HuH-7 (cell line): Measurements from ENCODE around the gene BMPR1A.
A peak's percentile ranks its signal among the peaks of the same experiment; 100 is the strongest.
"Not testable (repeated sequence)": the region's sequence is repeated elsewhere in the genome, so short reads cannot be mapped to it uniquely, and the experiment has no call there.

Experiments
- DNase-seq: peaks from one replicate; pipeline ENCODE4 v3.0.0; 2011; ENCODE audit warnings: low spot score

The BMPR1A gene

GRCh38 chr10:86888585-86889381 lies 132.4 kb downstream of the BMPR1A start:
- no peak for DNase-seq

GRCh38 chr10:86889997-86890396 lies 133.6 kb downstream of the BMPR1A start:
- DNase-seq, result no peak

DNA sequence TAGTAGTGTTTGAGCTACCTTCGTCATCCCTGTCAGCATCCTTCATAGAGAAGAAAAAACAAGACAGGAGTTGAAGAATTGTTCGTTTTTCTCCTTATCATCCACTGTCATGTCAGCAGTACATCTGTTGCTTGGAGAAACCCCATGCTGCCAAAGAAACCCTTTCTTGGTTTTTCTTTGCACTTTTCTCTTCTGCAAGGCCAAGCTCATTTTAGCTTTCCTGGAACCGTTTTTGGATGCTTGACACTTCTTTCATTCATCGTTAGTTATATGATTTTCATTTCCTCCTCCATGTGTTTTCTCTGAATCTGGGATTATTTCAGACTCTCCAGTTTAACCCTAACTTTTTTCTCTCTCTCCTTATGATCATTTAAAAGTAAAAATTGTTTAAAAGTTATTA lies 142.1 kb downstream of the BMPR1A start:
- DNase-seq, result no peak

GRCh38 chr10:86899132-86899531 lies 142.7 kb downstream of the BMPR1A start:
- no peak for DNase-seq

DNA sequence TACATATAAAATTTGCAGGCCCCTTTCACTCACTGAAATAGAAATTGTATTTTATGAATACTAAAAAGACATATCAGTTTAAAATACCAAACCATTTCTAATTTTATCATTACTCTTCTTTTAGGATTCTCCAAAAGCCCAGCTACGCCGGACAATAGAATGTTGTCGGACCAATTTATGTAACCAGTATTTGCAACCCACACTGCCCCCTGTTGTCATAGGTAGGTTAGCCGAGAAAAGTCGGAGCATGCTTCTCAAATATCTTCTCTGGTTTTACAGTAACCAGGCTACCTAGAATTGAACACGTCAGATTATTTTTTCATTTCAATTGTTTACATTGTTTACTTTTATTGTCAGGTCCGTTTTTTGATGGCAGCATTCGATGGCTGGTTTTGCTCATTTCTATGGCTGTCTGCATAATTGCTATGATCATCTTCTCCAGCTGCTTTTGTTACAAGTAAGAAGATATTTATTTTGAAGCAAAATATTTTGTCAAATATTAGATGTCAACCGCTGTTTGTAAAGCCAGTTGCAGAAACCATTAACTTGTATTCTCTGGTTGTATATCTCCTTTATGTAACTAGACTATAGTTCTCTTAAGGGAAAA lies 143.4 kb downstream of the BMPR1A start:
- DNase-seq, result peak; percentile 42

DNA sequence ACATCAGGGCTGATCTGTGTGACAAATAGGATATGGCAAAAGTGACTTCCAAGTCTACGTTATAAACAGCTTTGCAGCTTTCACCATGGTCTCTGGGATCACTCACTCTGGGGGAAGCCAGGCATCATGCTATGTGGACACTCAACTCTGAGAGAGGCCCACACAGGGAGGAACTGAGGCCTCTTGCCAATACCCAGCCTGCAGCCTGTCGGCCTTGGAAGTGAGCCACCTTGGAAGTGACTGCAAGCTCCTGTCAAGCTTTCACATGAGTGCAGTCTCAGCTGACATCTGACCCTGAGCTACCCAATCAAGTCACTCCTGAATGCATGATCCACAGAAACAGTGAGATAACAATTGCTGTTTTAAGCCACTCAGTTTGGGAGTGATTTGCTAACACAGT lies 144.5 kb downstream of the BMPR1A start:
- no peak for DNase-seq

- no peak for DNase-seq
Measured at GRCh38 chr10:86904600-86904999, 148.2 kb downstream of the BMPR1A start.

- no peak for DNase-seq
Measured at GRCh38 chr10:86905429-86905828, 149.0 kb downstream of the BMPR1A start.

- DNase-seq, result no peak
Measured at GRCh38 chr10:86914734-86915133, 158.3 kb downstream of the BMPR1A start.

GRCh38 chr10:86918022-86918471 lies 161.6 kb downstream of the BMPR1A start:
- DNase-seq, result no peak

- no peak for DNase-seq
Measured at GRCh38 chr10:86922553-86922961, 166.1 kb downstream of the BMPR1A start.

DNA sequence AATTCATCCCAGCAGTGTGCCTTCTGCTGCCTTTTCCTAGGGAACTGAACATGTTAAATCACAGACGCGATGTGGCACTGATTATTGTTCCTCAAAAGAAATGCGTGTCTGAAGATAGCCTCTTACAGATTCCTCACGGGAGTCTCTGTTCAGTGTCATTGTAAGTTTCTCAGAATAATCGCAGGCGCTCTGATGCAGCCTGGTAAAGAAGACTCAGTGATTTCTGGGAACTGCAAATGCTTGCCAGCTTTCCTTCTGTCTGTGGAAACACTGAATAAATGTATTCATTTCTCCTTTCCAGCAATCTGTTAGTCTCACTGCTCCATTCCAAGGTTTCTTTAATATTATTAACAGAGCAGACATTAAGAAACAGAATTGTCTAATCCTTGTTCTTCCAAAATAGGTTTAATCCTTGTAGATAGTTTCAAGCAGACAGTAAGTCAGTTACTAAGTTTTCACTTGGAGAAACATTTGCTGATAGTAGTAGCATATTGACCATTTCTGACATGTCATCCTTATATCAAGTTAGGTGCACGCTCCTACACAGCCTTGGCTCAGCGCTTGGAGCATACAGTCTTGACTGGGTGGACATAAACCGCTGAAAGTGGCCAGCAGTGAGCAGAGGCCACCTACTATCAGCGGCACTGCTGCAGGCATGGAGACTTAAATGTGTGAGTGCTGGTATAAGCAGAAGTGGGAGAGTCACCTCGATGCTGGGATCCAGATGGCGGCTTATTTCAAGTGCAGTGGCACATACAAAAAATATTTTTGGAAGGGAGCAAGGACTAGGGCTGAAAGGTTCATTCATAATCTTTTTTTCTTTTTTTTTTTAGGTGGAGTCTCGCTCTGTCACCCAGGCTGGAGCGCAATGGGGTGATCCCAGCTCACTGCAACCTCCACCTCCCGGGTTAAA lies 173.3 kb downstream of the BMPR1A start:
- DNase-seq, result no peak

- no peak for DNase-seq
Measured at GRCh38 chr10:86931872-86932271, 175.5 kb downstream of the BMPR1A start.

DNA sequence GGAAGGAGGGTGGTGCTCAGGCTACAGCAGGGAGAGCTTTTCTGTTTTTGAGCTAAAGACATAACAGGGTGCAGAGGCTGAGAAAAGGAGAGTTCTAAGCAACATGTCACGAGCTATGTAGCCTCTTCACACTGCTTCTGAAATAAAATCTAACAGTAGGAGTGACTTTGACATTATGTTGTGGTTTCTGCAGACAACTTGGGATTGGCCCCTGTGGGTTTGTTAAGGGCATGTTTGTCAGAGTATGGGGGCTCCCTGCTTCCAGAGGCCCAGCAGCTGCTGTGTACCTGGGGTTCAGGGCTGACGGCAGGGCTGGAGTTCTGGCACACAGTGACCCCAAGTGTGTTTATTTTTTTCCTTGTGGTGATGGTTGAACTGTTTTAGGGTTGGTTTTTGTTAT lies 176.3 kb downstream of the BMPR1A start:
- DNase-seq, result no peak

DNA sequence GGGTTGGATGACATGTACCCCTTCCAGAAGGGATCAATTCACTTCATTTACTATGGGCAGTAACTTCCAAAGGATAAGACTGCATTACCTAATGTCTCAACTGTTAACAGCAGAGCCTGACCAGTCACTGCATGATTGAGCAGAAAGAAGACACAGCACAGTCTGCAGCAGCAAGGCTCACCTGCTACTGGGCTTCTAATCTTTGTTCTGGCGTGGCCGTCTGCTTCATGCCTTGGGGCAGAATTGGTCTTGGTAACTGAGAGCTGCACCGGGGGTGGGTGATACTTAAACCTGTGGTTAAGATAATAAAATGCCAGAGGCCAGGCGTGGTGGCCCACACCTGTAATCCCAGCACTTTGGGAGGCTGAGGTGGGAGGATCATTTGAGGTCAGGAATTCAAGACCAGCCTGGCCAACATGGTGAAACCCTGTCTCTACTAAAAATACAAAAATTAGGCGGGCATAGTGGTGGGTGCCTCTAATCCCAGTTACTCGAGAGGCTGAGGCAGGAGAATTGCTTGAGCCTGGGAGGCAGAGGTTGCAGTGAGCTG lies 177.8 kb downstream of the BMPR1A start:
- DNase-seq, result not testable (repeated sequence)

DNA sequence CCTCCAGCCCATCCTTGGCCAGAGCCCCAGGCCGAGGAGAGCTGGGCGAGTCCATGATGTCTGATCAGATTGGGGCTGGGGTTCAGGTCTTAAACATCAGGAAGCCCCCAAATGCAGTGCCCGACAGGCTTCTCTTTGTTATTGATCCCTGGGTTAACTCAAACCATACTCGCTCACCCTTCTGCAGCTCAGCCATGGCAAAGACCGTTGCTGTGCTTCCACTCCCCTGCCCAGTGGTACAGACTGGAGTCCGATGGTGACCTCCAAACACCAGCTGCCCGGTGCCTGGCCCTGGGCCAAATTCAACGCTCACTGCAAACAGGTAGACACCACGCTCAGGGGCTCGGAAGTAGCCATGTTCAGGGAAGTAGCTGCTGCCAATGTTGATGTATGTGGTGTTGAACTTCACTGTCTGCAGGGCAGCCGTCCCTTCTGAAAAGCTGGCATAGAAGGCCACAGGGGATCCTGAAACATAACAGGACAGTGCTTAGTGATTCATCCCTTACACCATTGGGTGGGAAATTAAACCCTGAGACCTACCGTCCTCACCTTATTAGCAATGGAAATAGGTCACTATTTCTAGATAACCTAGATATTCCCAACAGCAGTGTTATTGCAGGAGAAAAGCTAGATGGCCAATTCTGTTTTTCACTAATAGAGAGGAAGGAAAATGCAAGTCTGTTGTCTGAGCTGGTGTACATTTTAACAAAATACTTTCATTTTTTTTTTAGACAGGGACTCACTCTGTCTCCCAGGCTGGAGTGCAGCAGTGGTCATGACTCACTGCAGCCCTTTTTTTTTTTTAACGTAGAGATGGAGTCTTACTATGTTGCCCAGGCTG lies 180.5 kb downstream of the BMPR1A start:
- no peak for DNase-seq

DNA sequence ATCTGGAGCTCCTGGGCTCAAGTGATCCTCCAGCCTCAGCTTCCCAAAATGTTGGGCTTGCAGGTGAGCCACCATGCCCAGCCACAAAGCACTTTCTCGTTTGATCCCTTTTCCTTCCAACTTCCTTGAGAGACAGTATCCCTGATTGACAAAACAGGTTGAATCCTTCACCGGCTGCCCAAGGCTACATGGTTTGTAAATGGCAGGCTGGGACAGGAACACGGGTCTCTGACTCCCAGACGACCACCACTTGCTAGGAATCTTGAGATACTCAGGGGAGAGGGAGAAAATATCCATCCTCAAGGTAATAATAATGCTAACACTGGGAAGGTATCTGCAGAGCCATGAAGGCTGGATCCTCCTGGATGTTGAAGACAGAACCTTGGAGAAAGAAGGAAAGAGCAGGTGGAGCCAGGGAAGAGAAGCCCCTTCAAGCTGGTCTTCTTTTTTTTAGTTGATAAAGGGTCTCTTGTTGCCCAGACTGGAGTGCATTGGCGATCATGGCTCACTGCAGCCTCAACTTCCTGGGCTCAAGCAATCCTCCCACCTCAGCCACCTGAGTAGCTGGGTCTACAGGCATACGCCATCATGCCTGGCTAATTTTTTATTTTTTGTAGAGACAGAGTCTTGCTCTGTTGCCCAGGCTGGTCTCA lies 181.2 kb downstream of the BMPR1A start:
- DNase-seq, result no peak

DNA sequence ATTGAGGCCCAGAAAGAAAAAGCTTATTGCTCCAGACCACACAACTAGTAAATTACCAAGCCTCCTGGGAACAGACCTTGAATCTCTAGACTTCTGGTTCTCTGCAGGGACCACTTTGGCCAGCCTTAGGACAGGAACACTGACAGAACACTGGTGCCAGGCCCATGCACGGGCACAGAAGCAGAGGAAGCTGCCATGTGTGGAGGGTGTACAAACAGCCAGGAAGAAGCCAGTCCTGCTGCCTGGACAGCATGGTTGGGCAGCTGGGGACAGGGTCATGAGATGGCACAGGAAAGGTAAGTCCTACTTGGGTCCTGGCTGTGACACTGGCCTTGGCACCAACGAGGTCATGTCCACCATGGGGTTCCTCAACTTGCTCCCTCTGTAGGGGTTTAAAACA lies 181.8 kb downstream of the BMPR1A start:
- DNase-seq, result no peak

GRCh38 chr10:86940076-86940475 lies 183.7 kb downstream of the BMPR1A start:
- not testable (repeated sequence) for DNase-seq

GRCh38 chr10:86940677-86941076 lies 184.3 kb downstream of the BMPR1A start:
- no peak for DNase-seq

GRCh38 chr10:86941426-86941825 lies 185.0 kb downstream of the BMPR1A start:
- DNase-seq, result no peak
